ENCODE results near the gene ALPG.
"Not testable (repeated sequence)": the region's sequence is repeated elsewhere in the genome, so short reads cannot be mapped to it uniquely, and the experiment has no call there.

ALPG gene

GRCh38 chr2:232377841-232378734 lies 28.6 kb upstream of the ALPG start:
- DNase-seq, result no peak

GRCh38 chr2:232378735-232379151 lies 27.9 kb upstream of the ALPG start, which contains the start of gene ALPP:
ALPP (plus strand) TSS chr2:232378751; CDS start chr2:232378803, 52 bp downstream.
- DNase-seq, result not testable (repeated sequence)

DNA sequence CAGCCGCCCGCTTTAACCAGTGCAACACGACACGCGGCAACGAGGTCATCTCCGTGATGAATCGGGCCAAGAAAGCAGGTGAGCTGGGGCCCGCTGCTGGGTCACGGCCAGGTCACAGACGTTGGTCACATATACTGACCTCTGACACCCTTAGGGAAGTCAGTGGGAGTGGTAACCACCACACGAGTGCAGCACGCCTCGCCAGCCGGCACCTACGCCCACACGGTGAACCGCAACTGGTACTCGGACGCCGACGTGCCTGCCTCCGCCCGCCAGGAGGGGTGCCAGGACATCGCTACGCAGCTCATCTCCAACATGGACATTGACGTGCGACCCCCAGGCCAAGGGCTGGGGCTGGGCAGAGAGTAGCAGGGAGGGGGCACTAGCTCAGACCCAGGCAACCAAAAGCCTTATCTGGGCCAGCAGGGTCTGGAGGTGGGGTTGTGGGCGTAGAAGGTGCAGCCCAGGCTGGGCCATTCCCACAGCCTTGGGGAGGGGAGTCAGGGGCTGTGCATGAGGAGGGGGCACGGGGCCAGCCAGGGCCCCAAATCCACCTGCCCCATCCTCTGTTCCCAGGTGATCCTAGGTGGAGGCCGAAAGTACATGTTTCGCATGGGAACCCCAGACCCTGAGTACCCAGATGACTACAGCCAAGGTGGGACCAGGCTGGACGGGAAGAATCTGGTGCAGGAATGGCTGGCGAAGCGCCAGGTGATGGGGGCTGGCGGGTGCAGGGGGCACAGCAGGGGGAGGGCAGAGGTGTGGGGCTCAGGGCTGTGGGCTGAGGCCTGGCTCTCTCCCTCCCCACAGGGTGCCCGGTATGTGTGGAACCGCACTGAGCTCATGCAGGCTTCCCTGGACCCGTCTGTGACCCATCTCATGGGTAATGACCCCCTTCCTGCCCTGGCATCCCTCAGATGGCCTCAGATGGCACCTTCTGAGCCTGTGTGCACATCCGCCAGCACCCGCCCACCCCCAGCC lies 26.7 kb upstream of the ALPG start:
- DNase-seq, result not testable (repeated sequence)

- not testable (repeated sequence) for DNase-seq
These were observed 25.2 kb upstream of the ALPG start for GRCh38 chr2:232381204-232382031.

DNA sequence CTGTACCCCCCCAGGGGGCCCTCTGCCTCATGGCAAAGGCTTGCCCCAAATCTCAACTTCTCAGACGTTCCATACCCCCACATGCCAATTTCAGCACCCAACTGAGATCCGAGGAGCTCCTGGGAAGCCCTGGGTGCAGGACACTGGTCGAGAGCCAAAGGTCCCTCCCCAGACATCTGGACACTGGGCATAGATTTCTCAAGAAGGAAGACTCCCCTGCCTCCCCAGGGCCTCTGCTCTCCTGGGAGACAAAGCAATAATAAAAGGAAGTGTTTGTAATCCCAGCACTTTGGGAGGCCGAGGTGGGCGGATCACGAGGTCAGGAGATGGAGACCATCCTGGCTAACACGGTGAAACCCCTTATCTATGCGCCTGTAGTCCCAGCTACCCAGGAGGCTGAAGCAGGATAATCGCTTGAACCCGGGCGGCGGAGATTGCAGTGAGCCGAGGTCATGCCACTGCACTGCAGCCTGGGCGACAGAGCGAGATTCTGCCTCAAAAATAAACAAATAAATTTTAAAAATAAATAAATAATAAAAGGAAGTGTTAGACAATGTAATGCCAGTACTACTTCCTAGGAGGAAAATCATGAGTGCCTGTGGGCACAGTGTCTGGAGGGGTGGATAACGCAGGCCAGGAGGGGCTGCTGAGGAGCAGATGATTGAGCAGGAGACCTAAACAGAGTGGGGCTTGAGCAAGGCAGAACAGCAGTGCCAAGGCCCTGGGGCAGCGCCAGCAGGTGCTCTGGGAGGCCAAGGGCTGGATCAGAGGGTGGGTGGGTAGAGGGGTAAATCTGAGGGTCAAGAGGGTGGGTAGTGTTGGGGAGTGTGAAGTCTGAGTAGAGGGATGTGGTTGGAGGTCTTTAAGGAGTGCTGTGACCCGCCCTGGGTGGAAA lies 24.1 kb upstream of the ALPG start:
- DNase-seq, result no peak

GRCh38 chr2:232384466-232384865 lies 22.2 kb upstream of the ALPG start:
- no peak for DNase-seq

DNA sequence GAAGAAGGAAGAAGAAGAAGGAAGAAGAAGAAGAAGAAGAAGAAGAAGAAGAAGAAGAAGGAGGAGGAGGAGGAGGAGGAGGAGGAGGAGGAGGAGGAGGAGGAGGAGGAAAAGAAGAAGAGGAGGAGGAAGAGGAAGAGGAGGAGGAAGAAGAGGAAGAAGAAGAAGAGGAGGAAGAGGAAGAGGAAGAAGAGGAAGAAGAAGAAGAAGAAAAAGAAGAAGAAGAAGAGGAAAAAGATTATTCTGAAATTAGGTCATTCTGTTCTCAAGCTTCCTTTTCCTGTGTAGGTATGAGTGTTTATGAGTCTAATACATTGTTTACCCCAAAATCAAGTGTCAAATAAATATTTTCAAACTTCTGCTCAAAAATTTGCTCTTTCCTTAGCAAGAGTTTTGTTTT lies 21.6 kb upstream of the ALPG start:
- DNase-seq, result not testable (repeated sequence)

GRCh38 chr2:232385660-232386489 lies 20.8 kb upstream of the ALPG start:
- no peak for DNase-seq

DNA sequence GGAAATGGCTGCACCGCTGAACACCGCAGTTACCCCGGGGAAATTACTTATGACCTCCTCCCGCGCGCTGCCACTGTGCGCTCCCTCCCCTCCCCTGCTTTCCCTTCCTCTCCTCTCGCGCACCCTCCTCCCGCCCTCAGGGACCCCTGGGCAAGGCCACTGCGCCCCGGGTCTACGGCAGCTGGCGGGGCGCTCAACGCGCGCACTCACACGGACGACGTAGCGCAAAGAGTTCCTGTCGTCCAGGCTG lies 20.2 kb upstream of the ALPG start:
- no peak for DNase-seq

GRCh38 chr2:232386740-232387450 lies 19.7 kb upstream of the ALPG start:
- DNase-seq, result no peak

- no peak for DNase-seq
These were observed 19.0 kb upstream of the ALPG start for GRCh38 chr2:232387451-232388171.

DNA sequence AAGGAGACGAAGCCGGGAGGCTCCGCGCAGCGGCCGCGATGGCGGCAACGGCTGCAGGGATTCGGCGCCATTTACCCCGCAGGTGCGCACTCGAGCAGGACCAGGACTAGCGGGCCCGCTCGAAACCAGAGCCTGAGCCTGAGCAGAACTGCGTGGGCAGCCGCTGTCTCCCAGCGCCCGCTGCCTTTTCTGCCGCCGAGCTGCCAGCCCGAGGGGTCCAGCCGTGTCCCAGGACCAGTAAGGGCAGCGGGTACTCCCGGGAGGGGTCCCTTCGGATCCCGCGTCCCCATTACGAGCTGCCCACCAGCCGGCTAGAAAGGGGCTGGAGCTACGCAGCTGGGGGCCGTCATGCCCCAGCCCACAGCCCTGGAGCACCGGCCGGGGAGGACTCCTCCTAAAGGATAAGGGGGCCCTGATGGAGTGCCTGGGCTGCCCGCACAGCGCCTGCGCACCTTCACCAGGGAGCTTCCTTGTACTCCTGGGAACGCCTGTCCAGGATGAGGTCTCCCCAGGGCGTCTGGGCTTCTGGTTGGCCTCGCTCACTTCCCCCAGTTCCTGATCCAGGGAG lies 18.2 kb upstream of the ALPG start:
- no peak for DNase-seq

- no peak for DNase-seq
These were observed 17.3 kb upstream of the ALPG start for GRCh38 chr2:232389327-232389726.

DNA sequence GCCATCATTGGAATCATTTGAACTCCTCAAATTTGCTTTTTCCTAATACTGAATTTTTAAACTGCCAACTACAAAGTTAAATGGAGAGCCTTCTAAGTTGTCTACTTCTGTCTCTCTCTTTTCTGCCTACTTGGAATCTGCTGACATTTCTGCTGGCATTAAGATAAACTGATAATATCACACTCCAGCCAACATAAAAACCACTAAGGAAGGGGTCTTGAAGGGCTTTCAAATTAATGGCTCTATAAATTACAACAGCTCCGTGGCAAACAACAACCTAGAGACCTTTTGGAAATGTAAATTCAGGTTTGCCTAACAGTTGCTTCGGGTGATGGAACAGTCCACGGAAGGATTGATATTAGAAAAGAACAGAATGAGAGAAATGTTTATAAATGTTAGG lies 16.0 kb upstream of the ALPG start:
- DNase-seq, result no peak

DNA sequence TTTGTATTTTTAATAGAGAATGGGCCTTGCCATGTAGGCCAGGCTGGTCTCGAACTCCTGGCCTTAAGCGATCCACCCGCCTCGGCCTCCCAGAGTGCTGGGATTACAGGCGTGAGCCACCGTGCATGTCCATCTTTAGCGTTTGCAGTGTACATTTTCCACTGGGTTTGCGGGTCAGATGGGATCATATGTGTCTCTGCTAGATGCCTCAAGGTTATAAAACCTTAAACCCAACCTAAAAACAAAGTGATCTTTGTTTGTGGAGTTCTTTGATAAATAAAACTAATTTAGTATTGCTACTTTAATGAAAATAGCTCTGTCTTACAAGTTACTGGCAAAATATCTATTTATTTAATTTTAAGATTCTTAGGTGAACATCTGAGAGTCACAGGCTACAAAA lies 13.1 kb upstream of the ALPG start:
- no peak for DNase-seq

- DNase-seq, result not testable (repeated sequence)
These were observed 12.2 kb upstream of the ALPG start for GRCh38 chr2:232394431-232394830.

DNA sequence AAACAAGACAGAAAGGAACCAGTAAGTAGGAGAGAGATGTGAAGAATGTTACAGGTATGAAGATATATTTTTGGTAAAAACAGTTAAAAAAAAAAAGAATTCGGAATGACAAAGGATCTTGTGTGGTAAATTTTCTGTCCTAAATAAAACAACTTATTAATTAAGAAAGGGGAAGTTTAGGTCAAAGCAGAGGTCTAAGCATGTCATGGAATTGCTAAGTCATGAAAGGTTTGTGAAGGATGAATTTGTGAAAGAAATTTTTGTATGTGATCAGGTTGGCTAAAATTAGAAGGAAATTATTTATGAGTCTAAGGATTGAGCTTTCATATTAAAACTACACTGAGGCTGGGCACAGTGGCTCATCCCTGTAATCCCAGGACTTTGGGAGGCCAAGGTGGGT lies 11.1 kb upstream of the ALPG start:
- DNase-seq, result no peak

- DNase-seq, result no peak
These were observed 10.0 kb upstream of the ALPG start for GRCh38 chr2:232396683-232397082.

Measured in activated CD4-positive, alpha-beta T cell treated with anti-CD3 and anti-CD28 coated beads for 1 hour (primary cell).